ENCODE results near the gene PRX. TPM values are rescaled to one million over a fixed set of nuclear protein-coding genes. Genes with fewer than 3 reads are reported as not detected.

PRX gene
- total and polyA plus RNA-seq, 9 of the 15 experiments (the other 6 are each of a cell fraction or from before 2014, with no cell fraction given) = 0.65 to 3.5 (median 1.7) TPM; not detected in 2

- peak; percentile 56; the same call in 1 of the 2 replicates for TF ChIP-seq ZBTB40 (IDR thresholded peaks at IDR 0.05)
- no peak for TF ChIP-seq ZBTB40 (CRISPR knock-in tag; IDR thresholded peaks at IDR 0.05)
- TF ChIP-seq SMARCE1 (IDR thresholded peaks at IDR 0.05) = peak; percentile 99
- peak; percentile 71 for TF ChIP-seq NR2C1 (IDR thresholded peaks at IDR 0.05)
- no peak for TF ChIP-seq NR2C1 (tag; IDR thresholded peaks at IDR 0.05)
- no peak for TF ChIP-seq NR3C1 (CRISPR knock-in tag; IDR thresholded peaks at IDR 0.05)
- peak; percentile 89 for TF ChIP-seq ETV1 (tag; conservative IDR thresholded peaks at IDR 0.05; ENCODE audit: low read depth)
- TF ChIP-seq JUND (IDR thresholded peaks at IDR 0.05; ENCODE audit: borderline replicate concordance, low read depth, low read length) = peak; percentile 95
- TF ChIP-seq JUND (tag; IDR thresholded peaks at IDR 0.05; ENCODE audit: borderline replicate concordance, low read depth, low read length) = peak; percentile 97; the same call in 2 of the 3 replicates
- no peak for TF ChIP-seq PTBP1 (IDR thresholded peaks at IDR 0.05; ENCODE audit: low read depth, low read length)
- TF ChIP-seq STAG1 (CRISPR knock-in tag; IDR thresholded peaks at IDR 0.05; ENCODE audit: borderline replicate concordance) = no peak
- TF ChIP-seq ZNF75A (CRISPR knock-in tag; IDR thresholded peaks at IDR 0.05) = no peak
- no peak for TF ChIP-seq NFYB (IDR thresholded peaks at IDR 0.05; ENCODE audit: extremely low read depth, insufficient read length)
- TF ChIP-seq, protein P1, sequence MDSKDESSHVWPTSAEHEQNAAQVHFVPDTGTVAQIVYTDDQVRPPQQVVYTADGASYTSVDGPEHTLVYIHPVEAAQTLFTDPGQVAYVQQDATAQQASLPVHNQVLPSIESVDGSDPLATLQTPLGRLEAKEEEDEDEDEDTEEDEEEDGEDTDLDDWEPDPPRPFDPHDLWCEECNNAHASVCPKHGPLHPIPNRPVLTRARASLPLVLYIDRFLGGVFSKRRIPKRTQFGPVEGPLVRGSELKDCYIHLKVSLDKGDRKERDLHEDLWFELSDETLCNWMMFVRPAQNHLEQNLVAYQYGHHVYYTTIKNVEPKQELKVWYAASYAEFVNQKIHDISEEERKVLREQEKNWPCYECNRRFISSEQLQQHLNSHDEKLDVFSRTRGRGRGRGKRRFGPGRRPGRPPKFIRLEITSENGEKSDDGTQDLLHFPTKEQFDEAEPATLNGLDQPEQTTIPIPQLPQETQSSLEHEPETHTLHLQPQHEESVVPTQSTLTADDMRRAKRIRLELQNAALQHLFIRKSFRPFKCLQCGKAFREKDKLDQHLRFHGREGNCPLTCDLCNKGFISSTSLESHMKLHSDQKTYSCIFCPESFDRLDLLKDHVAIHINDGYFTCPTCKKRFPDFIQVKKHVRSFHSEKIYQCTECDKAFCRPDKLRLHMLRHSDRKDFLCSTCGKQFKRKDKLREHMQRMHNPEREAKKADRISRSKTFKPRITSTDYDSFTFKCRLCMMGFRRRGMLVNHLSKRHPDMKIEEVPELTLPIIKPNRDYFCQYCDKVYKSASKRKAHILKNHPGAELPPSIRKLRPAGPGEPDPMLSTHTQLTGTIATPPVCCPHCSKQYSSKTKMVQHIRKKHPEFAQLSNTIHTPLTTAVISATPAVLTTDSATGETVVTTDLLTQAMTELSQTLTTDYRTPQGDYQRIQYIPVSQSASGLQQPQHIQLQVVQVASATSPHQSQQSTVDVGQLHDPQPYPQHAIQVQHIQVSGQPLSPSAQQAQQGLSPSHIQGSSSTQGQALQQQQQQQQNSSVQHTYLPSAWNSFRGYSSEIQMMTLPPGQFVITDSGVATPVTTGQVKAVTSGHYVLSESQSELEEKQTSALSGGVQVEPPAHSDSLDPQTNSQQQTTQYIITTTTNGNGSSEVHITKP (IDR thresholded peaks at IDR 0.05; ENCODE audit: partially characterized antibody) = peak; percentile 96
- TF ChIP-seq POLR2G (IDR thresholded peaks at IDR 0.05; ENCODE audit: low read depth, low read length) = peak; percentile 78
- peak; percentile 94 for TF ChIP-seq FOSL1 (tag; conservative IDR thresholded peaks at IDR 0.05)
Observed at GRCh38 chr19:40416918-40417642, 3.9 kb upstream of the PRX start (continued).
